HepG2 (cell line): ENCODE measurements around the gene TNC. TPM values are rescaled to one million over a fixed set of nuclear protein-coding genes. Genes with fewer than 3 reads are reported as not detected.

ENCODE experiments used
- ATAC-seq: fragments of 200-7000 bp; cut with Tn5 transposase; 3 replicates; pipeline ENCODE4 v1.9.1; 2020; ENCODE audit warnings: mild to moderate bottlenecking, moderate library complexity
- BruUV-seq: library from RNA; stranded (reverse); fragments of 400-500 nt; replicated peaks from 2 replicates; lab custom pipeline; 2021; lab: Mats Ljungman, UMichigan
- CTCF ChIA-PET: fragments of 300-600 bp; formaldehyde crosslinking; extraction: SDS; loops from one replicate; lab custom pipeline; 2021; ENCODE audit warnings: low total read pairs, inconsistent platforms, low intra/inter-chr PET ratio; lab: Yijun Ruan, JAX
- POLR2A ChIA-PET: fragments of 350-600 bp; sonication (Branson Sonifier 250); formaldehyde crosslinking; loops from one replicate; lab custom pipeline; 2020; ENCODE audit warnings: antibody characterized with exemption, inconsistent platforms; lab: Yijun Ruan, JAX
- DNase-seq: peaks from one replicate; pipeline ENCODE4 v3.0.0-alpha.2; 2015; ENCODE audit warnings: low spot score
- FAIRE-seq: peaks from 3 replicates; lab custom pipeline; 2011; peaks lifted over from hg19 to GRCh38; lab: Jason Lieb, UNC
- H2AFZ ChIP-seq: one replicate; pipeline ENCODE4 v1.6.1; 2011; ENCODE audit warnings: low read length, inconsistent platforms
- H3K27ac ChIP-seq: fragments of 300-600 bp; 3 replicates; pipeline ENCODE4 v1.8.0; 2011; ENCODE audit warnings: mixed run types, mild to moderate bottlenecking, mixed read lengths, low read length, inconsistent platforms; ENCODE audit not compliant: insufficient read depth; ENCODE audit errors: extremely low read length
- H3K27me3 ChIP-seq, 2 experiments: fragments of 200-600 bp in 1 of 2; 2 replicates in 1 of 2; 3 replicates in 1 of 2; pipeline versions ENCODE4 v1.6.0 to v1.8.0; 2011; ENCODE audit warnings: low read length in 2 of 2, mild to moderate bottlenecking in 2 of 2, moderate library complexity in 2 of 2, inconsistent platforms in 1 of 2; ENCODE audit not compliant: insufficient read depth in 2 of 2, control insufficient read depth in 1 of 2
- H3K36me3 ChIP-seq, 2 experiments: fragments of 200-600 bp in 1 of 2; replicated peaks in 1 of 2; 2 replicates in 1 of 2; 3 replicates in 1 of 2; pipeline versions ENCODE4 v1.5.1 to v1.8.0; 2011; ENCODE audit warnings: low read length in 2 of 2, inconsistent platforms in 1 of 2; ENCODE audit not compliant: insufficient read depth in 2 of 2, control insufficient read depth in 1 of 2
- H3K4me1 ChIP-seq: 2 replicates; pipeline ENCODE4 v1.5.1; 2012; ENCODE audit warnings: low read length, inconsistent platforms; ENCODE audit not compliant: insufficient read depth
- H3K4me2 ChIP-seq: 2 replicates; pipeline ENCODE4 v1.6.0; 2011; ENCODE audit warnings: low read depth, low read length, inconsistent platforms
- H3K4me3 ChIP-seq, 3 experiments: fragments of 200-600 bp in 1 of 3; sonication (generic), shearing (Covaris generic) in 1 of 3; replicated peaks in 1 of 3; 2 replicates each; pipeline ENCODE4 v1.5.1; 2011 to 2016; ENCODE audit warnings: low read length in 3 of 3, inconsistent platforms in 2 of 3, low read depth in 2 of 3, mild to moderate bottlenecking in 2 of 3, control low read depth in 1 of 3, mixed read lengths in 1 of 3; ENCODE audit not compliant: insufficient read depth in 1 of 3
- H3K79me2 ChIP-seq: one replicate; pipeline ENCODE4 v1.6.1; 2011; ENCODE audit warnings: low read length, inconsistent platforms; ENCODE audit not compliant: insufficient read depth
- H3K9ac ChIP-seq: 2 replicates; pipeline ENCODE4 v1.6.0; 2011; ENCODE audit warnings: mild to moderate bottlenecking, low read depth, low read length, inconsistent platforms; ENCODE audit not compliant: insufficient read depth
- H3K9me3 ChIP-seq: 2 replicates; pipeline ENCODE4 v1.5.1; 2012; ENCODE audit warnings: mild to moderate bottlenecking, low read length
- H4K20me1 ChIP-seq: 2 replicates; pipeline ENCODE4 v1.6.0; 2011; ENCODE audit warnings: inconsistent platforms, mild to moderate bottlenecking, low read length, moderate library complexity; ENCODE audit not compliant: insufficient read depth
- BCL6 ChIP-seq: IDR thresholded peaks from 2 replicates; pipeline ENCODE4 v1.6.1; 2016; ENCODE audit warnings: missing genetic modification reagents, missing compliant biosample characterization
- FOXA1 ChIP-seq, 2 experiments: fragments of 450-650 bp in 1 of 2; sonication (generic) in 1 of 2; formaldehyde crosslinking in 1 of 2; IDR thresholded peaks; 2 replicates each; pipeline versions ENCODE4 v1.4.0 to v1.6.1; 2016 to 2020; ENCODE audit warnings: missing genetic modification reagents in 1 of 2
- GLMP ChIP-seq: sonication (generic); formaldehyde crosslinking; IDR thresholded peaks from 2 replicates; pipeline ENCODE4 v1.9.0; 2021; ENCODE audit warnings: missing genetic modification reagents, mild to moderate bottlenecking, borderline replicate concordance
- IRF1 ChIP-seq: sonication (generic); formaldehyde crosslinking; IDR thresholded peaks from 2 replicates; pipeline ENCODE4 v1.4.0; 2020; ENCODE audit warnings: low read depth, mild to moderate bottlenecking, missing genetic modification reagents
- KAT8 ChIP-seq: IDR thresholded peaks from 2 replicates; pipeline ENCODE4 v1.6.1; 2016; ENCODE audit warnings: missing genetic modification reagents, missing compliant biosample characterization
- NCOA5 ChIP-seq: sonication (generic); formaldehyde crosslinking; IDR thresholded peaks from 2 replicates; pipeline ENCODE4 v1.4.0; 2020; ENCODE audit warnings: missing genetic modification reagents
- PTBP1 ChIP-seq: fragments of 200-400 bp; formaldehyde crosslinking; IDR thresholded peaks from 2 replicates; pipeline ENCODE4 v1.6.1; 2018; ENCODE audit warnings: low read length, low read depth; ENCODE audit not compliant: poor library complexity, severe bottlenecking
- ZFP41 ChIP-seq: sonication (generic); formaldehyde crosslinking; IDR thresholded peaks from 2 replicates; pipeline ENCODE4 v1.4.0; 2020; ENCODE audit warnings: mild to moderate bottlenecking, missing genetic modification reagents, borderline replicate concordance
- ZNF121 ChIP-seq: sonication (generic); formaldehyde crosslinking; IDR thresholded peaks from 2 replicates; pipeline ENCODE4 v1.5.0; 2020; ENCODE audit warnings: mild to moderate bottlenecking, missing genetic modification reagents
- ZNF549 ChIP-seq: sonication (generic); formaldehyde crosslinking; IDR thresholded peaks from 2 replicates; pipeline ENCODE4 v1.5.0; 2020; ENCODE audit warnings: missing genetic modification reagents
- ZNF557 ChIP-seq: sonication (generic); formaldehyde crosslinking; IDR thresholded peaks from 2 replicates; pipeline ENCODE4 v1.4.0; 2020; ENCODE audit warnings: missing genetic modification reagents
- ZNF850 ChIP-seq: sonication (generic); formaldehyde crosslinking; conservative IDR thresholded peaks from 2 replicates; pipeline ENCODE4 v1.9.0; 2021; ENCODE audit warnings: mild to moderate bottlenecking, missing genetic modification reagents
- WGBS: methylation state at CpG from one replicate; pipeline ENCODE4 v1.1.6; 2017; ENCODE audit warnings: low lambda C conversion rate; 5-methylcytosine and 5-hydroxymethylcytosine counted together
- in situ Hi-C: cut with HindIII; loops from 2 replicates; pipeline ENCODE4 v1.10.0; 2017; ENCODE audit warnings: low pct_unique_long_range_greater_than_20kb; ENCODE audit not compliant: extremely low pct_ligation_motif_present
- intact Hi-C: fragments of 100-400 bp; cut with micrococcal nuclease; formaldehyde crosslinking; loops from one replicate; pipeline ENCODE4 v1.10.0; 2022; ENCODE audit not compliant: unreplicated experiment
- polyA plus RNA-seq, 8 experiments: library from polyadenylated mRNA; depleted of rRNA in 3 of 8; stranded (reverse) in 7 of 8; unstranded in 1 of 8; fragments of >200 nt; fragmentation: Illumina TruSeq in 4 of 8; extraction: Trizol in 4 of 8; gene quantifications; 2 replicates each; pipeline versions ENCODE4 v1.2.1 to v1.2.3, GENCODE V29; 2011 to 2016; ENCODE audit warnings: low read depth in 4 of 8, missing spikeins in 1 of 8, mixed read lengths in 1 of 8; ENCODE audit not compliant: insufficient read depth in 1 of 8
- total RNA-seq, 5 experiments: library from RNA; depleted of rRNA; stranded (reverse); fragments of >200 nt; fragmentation: Illumina TruSeq; extraction: Trizol; gene quantifications; 2 replicates each; pipeline ENCODE4 v1.2.3, GENCODE V29; 2016; ENCODE audit warnings: low read depth in 1 of 5
- TF ChIP-seq, protein P1 (sequence below): fragments of 450-650 bp; IDR thresholded peaks from 2 replicates; pipeline ENCODE4 v1.6.1; 2017
- TF ChIP-seq, protein P2 (sequence below): sonication (generic); formaldehyde crosslinking; IDR thresholded peaks from 2 replicates; pipeline ENCODE4 v1.4.0; 2020; ENCODE audit warnings: missing genetic modification reagents, mild to moderate bottlenecking, borderline replicate concordance

The TNC gene
- total and polyA plus RNA-seq, 2 of the 13 experiments (the other 11 are each of a cell fraction or from before 2014, with no cell fraction given): not detected

DNA sequence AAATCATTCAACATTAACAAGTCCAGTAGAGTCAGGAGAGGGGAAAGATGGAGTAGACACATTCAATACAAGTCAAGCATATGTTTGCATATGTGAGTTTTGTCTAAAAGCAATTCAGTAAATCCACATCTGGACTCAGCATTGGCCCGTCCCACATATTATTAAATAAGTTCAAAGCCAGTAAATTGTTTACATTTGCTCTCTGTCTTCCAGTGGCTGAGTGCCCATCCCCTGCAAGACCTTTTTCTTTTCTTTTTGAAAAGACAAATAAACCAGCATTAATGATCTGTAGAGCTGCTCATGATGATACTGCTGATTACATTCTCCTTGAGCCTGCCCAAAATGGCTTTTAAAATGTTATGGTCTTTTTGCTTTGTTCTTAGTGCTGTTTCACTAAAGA lies 71.1 kb downstream of the TNC start:
- POLR2A ChIA-PET: no interaction called here
- CTCF ChIA-PET: no interaction called here
- H3K9ac ChIP-seq: no peak overlapping the region
- H3K27me3 ChIP-seq: peaks cover 0 to 13% of the 10 kb centered on the region in 2 experiments; a peak in 2 of 5 replicates
- no peak overlapping the region for H3K27ac ChIP-seq
- ATAC-seq: no peak
- no peaks in the 10 kb centered on the region for H3K4me1 ChIP-seq
- DNase-seq: no peak
- H3K79me2 ChIP-seq: no peaks in the 10 kb centered on the region
- no peaks in the 10 kb centered on the region for H3K36me3 ChIP-seq
- TF ChIP-seq ZFP41 (no peak), BCL6 (CRISPR knock-in tag) (no peak), KAT8 (CRISPR knock-in tag) (no peak), FOXA1 (IDR thresholded peaks at IDR 0.05) (no peak), FOXA1 (CRISPR knock-in tag; IDR thresholded peaks at IDR 0.05) (no peak), ZNF557 (CRISPR knock-in tag) (no peak), IRF1 (CRISPR knock-in tag) (no peak), NCOA5 (CRISPR knock-in tag) (no peak), ZNF121 (CRISPR knock-in tag) (no peak), ZNF850 (CRISPR knock-in tag) (no peak), GLMP (no peak), PTBP1 (no peak), ZNF549 (no peak)
- TF ChIP-seq, protein P1, sequence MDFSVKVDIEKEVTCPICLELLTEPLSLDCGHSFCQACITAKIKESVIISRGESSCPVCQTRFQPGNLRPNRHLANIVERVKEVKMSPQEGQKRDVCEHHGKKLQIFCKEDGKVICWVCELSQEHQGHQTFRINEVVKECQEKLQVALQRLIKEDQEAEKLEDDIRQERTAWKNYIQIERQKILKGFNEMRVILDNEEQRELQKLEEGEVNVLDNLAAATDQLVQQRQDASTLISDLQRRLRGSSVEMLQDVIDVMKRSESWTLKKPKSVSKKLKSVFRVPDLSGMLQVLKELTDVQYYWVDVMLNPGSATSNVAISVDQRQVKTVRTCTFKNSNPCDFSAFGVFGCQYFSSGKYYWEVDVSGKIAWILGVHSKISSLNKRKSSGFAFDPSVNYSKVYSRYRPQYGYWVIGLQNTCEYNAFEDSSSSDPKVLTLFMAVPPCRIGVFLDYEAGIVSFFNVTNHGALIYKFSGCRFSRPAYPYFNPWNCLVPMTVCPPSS: no peak
- TF ChIP-seq, protein P2, sequence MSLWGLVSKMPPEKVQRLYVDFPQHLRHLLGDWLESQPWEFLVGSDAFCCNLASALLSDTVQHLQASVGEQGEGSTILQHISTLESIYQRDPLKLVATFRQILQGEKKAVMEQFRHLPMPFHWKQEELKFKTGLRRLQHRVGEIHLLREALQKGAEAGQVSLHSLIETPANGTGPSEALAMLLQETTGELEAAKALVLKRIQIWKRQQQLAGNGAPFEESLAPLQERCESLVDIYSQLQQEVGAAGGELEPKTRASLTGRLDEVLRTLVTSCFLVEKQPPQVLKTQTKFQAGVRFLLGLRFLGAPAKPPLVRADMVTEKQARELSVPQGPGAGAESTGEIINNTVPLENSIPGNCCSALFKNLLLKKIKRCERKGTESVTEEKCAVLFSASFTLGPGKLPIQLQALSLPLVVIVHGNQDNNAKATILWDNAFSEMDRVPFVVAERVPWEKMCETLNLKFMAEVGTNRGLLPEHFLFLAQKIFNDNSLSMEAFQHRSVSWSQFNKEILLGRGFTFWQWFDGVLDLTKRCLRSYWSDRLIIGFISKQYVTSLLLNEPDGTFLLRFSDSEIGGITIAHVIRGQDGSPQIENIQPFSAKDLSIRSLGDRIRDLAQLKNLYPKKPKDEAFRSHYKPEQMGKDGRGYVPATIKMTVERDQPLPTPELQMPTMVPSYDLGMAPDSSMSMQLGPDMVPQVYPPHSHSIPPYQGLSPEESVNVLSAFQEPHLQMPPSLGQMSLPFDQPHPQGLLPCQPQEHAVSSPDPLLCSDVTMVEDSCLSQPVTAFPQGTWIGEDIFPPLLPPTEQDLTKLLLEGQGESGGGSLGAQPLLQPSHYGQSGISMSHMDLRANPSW (CRISPR knock-in tag): no peak
- H3K4me2 ChIP-seq: no peak overlapping the region
- H2AFZ ChIP-seq: no peak overlapping the region
- FAIRE-seq: no peak
- BruUV-seq: no TSS peak
- H3K9me3 ChIP-seq: no peaks in the 10 kb centered on the region
- in situ Hi-C loops (no loop called here), intact Hi-C loops (no loop called here)
- no peaks in the 10 kb centered on the region for H4K20me1 ChIP-seq
- no peak overlapping the region for H3K4me3 ChIP-seq
- WGBS: 0% methylated on average over 1 of the region's 1 CpG
